ENCODE data around the gene PPM1H. TPM values are rescaled to one million over a fixed set of nuclear protein-coding genes. Genes with fewer than 3 reads are reported as not detected.

The PPM1H gene
- total RNA-seq, 1 donor from 2014 or later: 4.5 TPM

- DNase-seq: no peak
These were observed 61.7 kb downstream of the PPM1H start for GRCh38 chr12:62873116-62873825.

GRCh38 chr12:62868820-62869219 lies 66.1 kb downstream of the PPM1H start:
- no peak for DNase-seq

GRCh38 chr12:62866451-62867082 lies 68.4 kb downstream of the PPM1H start:
- no peak for DNase-seq

- DNase-seq: no peak
These were observed 69.0 kb downstream of the PPM1H start for GRCh38 chr12:62865937-62866336.

GRCh38 chr12:62865065-62865464 lies 69.9 kb downstream of the PPM1H start:
- peak; percentile 18 for DNase-seq

GRCh38 chr12:62862259-62862881 lies 72.6 kb downstream of the PPM1H start:
- DNase-seq: no peak

GRCh38 chr12:62861586-62861985 lies 73.4 kb downstream of the PPM1H start:
- no peak for DNase-seq

GRCh38 chr12:62860501-62861411 lies 74.2 kb downstream of the PPM1H start:
- no peak for DNase-seq

GRCh38 chr12:62860020-62860419 lies 74.9 kb downstream of the PPM1H start:
- no peak for DNase-seq

GRCh38 chr12:62859321-62859737 lies 75.6 kb downstream of the PPM1H start:
- DNase-seq: no peak

- DNase-seq: no peak
These were observed 78.5 kb downstream of the PPM1H start for GRCh38 chr12:62856454-62856853.

GRCh38 chr12:62854024-62854423 lies 80.9 kb downstream of the PPM1H start:
- DNase-seq: no peak

GRCh38 chr12:62849398-62849797 lies 85.6 kb downstream of the PPM1H start:
- no peak for DNase-seq

GRCh38 chr12:62848418-62848817 lies 86.5 kb downstream of the PPM1H start:
- DNase-seq: no peak

- no peak for DNase-seq
These were observed 87.2 kb downstream of the PPM1H start for GRCh38 chr12:62847709-62848108.

GRCh38 chr12:62846491-62846890 lies 88.5 kb downstream of the PPM1H start:
- DNase-seq: no peak

- no peak for DNase-seq
These were observed 90.0 kb downstream of the PPM1H start for GRCh38 chr12:62844915-62845314.

GRCh38 chr12:62843716-62844115 lies 91.2 kb downstream of the PPM1H start:
- DNase-seq: no peak

- peak; percentile 42 for DNase-seq
These were observed 93.1 kb downstream of the PPM1H start for GRCh38 chr12:62841846-62842245.

- no peak for DNase-seq
These were observed 94.1 kb downstream of the PPM1H start for GRCh38 chr12:62840806-62841205.

GRCh38 chr12:62839869-62840660 lies 94.9 kb downstream of the PPM1H start:
- DNase-seq: no peak

All from tongue (tissue), 2 donors.